Measurements from ENCODE around the gene PLAAT5. TPM values are rescaled to one million over a fixed set of nuclear protein-coding genes. Genes with fewer than 3 reads are reported as not detected.

Gene PLAAT5
- polyA plus RNA-seq, 3 donors = 0.64 to 0.73 (median 0.70) TPM

GRCh38 chr11:63520606-63521170 is 29.7 kb upstream of the PLAAT5 start:
- no peak for DNase-seq (ENCODE audit: extremely low read depth in 1 of 11, low read depth in 9 of 11, low spot score in 4 of 11)

- no peak for DNase-seq (ENCODE audit: extremely low read depth in 1 of 11, low read depth in 9 of 11, low spot score in 4 of 11)
These were observed 27.6 kb upstream of the PLAAT5 start for GRCh38 chr11:63518548-63518947.

DNA sequence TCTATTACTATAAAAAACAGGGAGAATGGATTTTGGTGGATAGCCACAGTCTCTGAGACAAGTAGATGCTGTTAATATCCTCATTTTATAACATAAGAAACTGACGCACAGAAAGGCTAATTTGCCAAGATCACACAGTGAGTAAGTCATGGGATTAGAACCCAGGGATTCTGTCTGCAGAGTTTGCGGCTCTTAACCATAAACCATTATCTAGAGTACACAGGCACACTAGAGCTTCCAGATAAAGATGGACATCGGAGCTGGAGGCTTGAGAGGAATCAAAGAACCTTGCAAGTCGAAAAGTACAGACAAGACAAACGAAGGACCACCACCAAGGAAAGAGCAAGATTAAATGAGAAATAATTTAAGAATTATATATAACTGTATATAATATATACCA is 26.2 kb upstream of the PLAAT5 start:
- DNase-seq (ENCODE audit: extremely low read depth in 1 of 11, low read depth in 9 of 11, low spot score in 4 of 11) = no peak

GRCh38 chr11:63516109-63516508 is 25.1 kb upstream of the PLAAT5 start:
- no peak for DNase-seq (ENCODE audit: extremely low read depth in 1 of 11, low read depth in 9 of 11, low spot score in 4 of 11)

DNA sequence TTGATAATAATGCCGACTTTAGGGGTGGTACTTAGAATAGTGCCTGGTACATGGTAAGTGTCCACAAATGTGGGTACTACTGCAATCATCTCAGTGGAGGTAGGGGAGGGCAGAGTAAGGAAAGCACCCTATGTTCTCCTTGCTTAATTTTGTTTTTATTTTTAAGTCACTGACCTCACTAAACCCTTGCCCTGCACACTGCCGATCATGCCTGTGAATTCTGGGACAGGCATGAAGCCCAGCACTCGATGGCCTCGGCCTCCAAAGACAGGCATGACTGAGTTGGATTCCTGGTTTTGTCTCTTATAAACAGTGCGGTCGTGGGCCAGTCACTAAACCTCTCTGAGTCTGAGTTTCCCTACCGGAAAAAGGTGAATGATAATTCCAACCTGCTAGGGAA is 21.8 kb upstream of the PLAAT5 start:
- no peak for DNase-seq (ENCODE audit: extremely low read depth in 1 of 11, low read depth in 9 of 11, low spot score in 4 of 11)

DNA sequence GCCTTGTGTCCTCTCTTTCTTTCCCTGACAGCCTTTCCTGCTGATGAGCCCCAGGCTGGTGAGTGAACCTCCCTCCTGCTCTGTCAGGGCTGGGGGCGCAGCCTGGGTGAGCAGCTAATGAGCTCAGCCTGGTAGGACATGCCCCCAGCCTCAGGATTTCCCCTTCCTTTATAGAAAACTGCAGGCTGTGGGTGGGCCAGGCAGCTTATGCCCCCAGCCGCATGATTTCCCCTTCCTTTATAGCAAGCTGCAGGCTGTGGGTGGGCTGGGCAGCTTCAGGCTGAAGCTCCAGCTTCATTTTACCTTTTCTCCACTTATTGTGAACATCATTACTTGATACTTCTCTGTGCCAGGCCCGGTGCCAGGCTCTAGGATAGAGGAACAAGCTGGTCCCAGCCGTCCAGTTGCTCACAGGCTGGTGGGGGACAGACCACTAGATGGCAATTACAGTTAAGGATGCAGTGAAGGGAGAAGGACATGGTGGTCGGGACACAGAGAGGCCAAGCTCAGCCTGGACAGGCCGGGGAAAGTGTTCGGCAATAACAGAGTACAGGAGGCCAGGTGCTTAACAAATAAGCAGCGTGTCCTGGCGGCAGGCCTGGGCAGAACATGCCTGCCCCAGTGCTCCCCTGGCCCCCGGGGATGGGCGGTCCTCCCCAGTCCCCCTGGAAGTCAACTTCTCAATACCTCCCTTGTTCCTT is 20.2 kb upstream of the PLAAT5 start:
- DNase-seq (ENCODE audit: extremely low read depth in 1 of 11, low read depth in 9 of 11, low spot score in 4 of 11) = no peak

- no peak for DNase-seq (ENCODE audit: extremely low read depth in 1 of 11, low read depth in 9 of 11, low spot score in 4 of 11)
These were observed 19.5 kb upstream of the PLAAT5 start for GRCh38 chr11:63510360-63511047.

DNA sequence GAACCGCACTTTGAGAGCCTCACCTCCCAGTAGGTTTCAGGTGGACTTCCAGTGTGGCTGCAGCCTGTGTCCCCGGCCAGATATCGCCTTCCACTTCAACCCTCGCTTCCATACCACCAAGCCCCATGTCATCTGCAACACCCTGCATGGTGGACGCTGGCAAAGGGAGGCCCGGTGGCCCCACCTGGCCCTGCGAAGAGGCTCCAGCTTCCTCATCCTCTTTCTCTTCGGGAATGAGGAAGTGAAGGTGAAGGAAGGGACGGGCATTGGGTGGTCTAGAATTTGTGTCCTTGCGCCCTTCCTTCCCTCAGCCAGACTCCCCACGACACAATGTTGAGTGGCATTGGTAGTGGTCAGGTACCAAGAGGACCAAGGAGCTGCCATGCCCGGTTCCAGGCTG is 17.8 kb upstream of the PLAAT5 start:
- DNase-seq (ENCODE audit: extremely low read depth in 1 of 11, low read depth in 9 of 11, low spot score in 4 of 11) = no peak

DNA sequence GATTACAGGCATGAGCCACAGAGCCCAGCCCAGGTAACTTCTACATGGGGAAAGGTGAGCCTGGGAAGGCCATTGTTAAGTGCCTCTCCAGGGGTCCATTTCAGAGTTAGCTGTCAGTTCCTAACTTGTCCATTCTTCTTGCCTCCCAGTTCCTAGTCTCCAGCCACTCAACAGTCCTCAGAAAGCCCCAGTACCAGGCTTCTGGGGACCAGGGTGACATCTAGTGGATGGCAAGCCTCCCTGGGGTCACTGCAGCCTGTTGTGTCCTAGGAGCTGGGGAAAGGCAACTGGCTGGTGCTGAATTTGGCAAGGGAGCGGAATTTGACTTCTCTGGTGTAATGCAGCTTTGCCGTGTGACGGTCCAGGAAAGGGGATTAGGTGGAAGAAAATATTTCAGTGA is 17.0 kb upstream of the PLAAT5 start:
- DNase-seq (ENCODE audit: extremely low read depth in 1 of 11, low read depth in 9 of 11, low spot score in 4 of 11) = no peak

DNA sequence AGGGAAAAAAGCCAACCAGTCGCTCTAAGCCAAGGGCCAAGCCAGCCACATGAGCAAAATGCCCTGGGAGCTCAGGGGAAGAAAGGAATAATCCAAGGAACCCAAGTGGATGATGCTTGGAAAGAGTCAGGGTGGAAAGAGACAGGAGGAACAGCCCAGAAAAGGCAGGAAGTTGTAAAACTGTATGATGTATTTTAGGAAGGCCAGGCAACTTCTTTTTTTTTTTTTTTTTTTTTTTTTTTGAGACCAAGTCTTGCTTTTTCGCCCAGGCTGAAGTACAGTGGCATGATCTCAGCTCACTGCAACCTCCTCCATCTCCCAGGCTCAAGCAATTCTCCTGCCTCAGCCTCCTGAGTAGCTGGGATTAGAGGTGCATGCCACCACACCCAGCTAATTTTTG is 16.5 kb upstream of the PLAAT5 start:
- no peak for DNase-seq (ENCODE audit: extremely low read depth in 1 of 11, low read depth in 9 of 11, low spot score in 4 of 11)

GRCh38 chr11:63506876-63507275 is 15.9 kb upstream of the PLAAT5 start:
- DNase-seq (ENCODE audit: extremely low read depth in 1 of 11, low read depth in 9 of 11, low spot score in 4 of 11) = no peak

- no peak for DNase-seq (ENCODE audit: extremely low read depth in 1 of 11, low read depth in 9 of 11, low spot score in 4 of 11)
These were observed 15.0 kb upstream of the PLAAT5 start, which contains the start of gene LGALS12 for GRCh38 chr11:63505857-63506528. LGALS12 (plus strand) TSS chr11:63506084; CDS start chr11:63506459, 375 bp downstream.

DNA sequence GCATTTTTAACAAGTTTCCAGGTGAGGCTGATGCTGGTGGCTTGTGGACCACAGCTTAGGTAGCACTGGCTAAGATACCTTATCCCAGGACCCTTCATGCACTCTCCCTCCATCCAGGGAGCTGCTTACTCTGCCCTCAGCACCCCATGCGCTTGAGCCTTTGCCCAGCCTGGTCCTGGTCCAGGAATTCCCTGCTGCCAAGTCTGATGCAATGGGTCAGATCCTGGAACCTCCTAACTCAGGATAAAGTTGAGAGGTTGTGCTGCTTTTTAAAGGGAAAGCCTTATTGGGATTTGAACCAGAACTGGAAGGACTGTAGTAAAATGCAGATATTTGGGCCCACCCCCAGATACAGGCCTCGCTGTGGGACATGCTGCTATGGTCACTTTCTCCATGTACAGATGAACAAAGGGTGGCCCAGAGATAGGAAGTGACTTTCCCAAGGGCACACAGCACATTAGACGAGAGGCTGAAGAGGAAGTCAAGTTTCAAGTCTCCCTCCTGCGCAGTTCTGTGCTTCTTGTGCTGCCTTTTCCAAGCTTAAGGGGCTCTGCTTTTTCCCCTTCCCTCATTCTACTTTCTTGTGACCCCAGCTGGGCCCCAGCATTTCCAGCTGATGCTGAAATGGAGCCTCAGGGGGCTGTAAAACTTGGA is 14.1 kb upstream of the PLAAT5 start:
- DNase-seq (ENCODE audit: extremely low read depth in 1 of 11, low read depth in 9 of 11, low spot score in 4 of 11) = no peak

GRCh38 chr11:63504054-63504453 is 13.1 kb upstream of the PLAAT5 start:
- DNase-seq (ENCODE audit: extremely low read depth in 1 of 11, low read depth in 9 of 11, low spot score in 4 of 11) = no peak

- no peak for DNase-seq (ENCODE audit: extremely low read depth in 1 of 11, low read depth in 9 of 11, low spot score in 4 of 11)
These were observed 12.5 kb upstream of the PLAAT5 start for GRCh38 chr11:63503492-63503891.

GRCh38 chr11:63502252-63502820 is 11.4 kb upstream of the PLAAT5 start:
- DNase-seq (ENCODE audit: extremely low read depth in 1 of 11, low read depth in 9 of 11, low spot score in 4 of 11) = no peak

- DNase-seq (ENCODE audit: extremely low read depth in 1 of 11, low read depth in 9 of 11, low spot score in 4 of 11) = no peak
These were observed 10.3 kb upstream of the PLAAT5 start for GRCh38 chr11:63501236-63501635.

DNA sequence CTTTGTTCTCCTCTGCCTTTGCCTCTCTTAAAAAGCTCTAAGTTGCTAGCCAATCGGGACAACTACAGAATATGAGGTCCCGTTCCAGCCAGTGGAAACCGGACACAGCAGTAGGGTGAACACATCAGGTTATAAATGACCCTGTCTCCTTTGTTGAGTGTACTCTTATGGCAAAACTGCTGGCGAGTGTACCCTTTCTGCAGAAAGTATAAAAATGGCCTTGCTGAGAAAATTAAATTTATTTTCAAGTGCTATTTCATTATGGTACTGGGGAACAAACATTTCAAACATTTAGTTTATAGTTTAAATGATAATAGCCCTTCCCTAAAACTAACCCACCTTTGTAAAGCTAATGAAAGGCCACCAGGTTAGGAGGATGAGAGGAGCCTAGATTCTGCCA is 8.9 kb upstream of the PLAAT5 start:
- DNase-seq (ENCODE audit: extremely low read depth in 1 of 11, low read depth in 9 of 11, low spot score in 4 of 11) = no peak

- no peak for DNase-seq (ENCODE audit: extremely low read depth in 1 of 11, low read depth in 9 of 11, low spot score in 4 of 11)
These were observed 4.0 kb upstream of the PLAAT5 start for GRCh38 chr11:63494975-63495374.

Data from renal cortex interstitium (tissue), 11 donors.